Psoas muscle (tissue), 8 donors: Measurements from ENCODE around the gene RALGDS. TPM values are rescaled to one million over a fixed set of nuclear protein-coding genes. Genes with fewer than 3 reads are reported as not detected.

Experiments used
- ATAC-seq, 4 donors: fragments of 200-7000 bp; cut with Tn5 transposase; one replicate each; pipeline ENCODE4 v1.9.1; 2020; ENCODE audit warnings: moderate library complexity in 3 of 4, mild to moderate bottlenecking in 2 of 4
- DNase-seq, 2 donors: peaks; one replicate each; pipeline ENCODE4 v3.0.0-alpha.2; 2020
- H3K27ac ChIP-seq: fragments of 200-600 bp; one replicate; pipeline ENCODE4 v1.8.0; 2022
- H3K27me3 ChIP-seq, 3 donors: fragments of 200-600 bp in 1 of 3; one replicate each; pipeline versions ENCODE4 v1.6.1 to v1.8.0; 2013 to 2022; ENCODE audit warnings: low read length in 2 of 3, mild to moderate bottlenecking in 2 of 3, moderate library complexity in 1 of 3; ENCODE audit not compliant: insufficient read depth in 3 of 3
- H3K36me3 ChIP-seq, 2 donors: fragments of 200-600 bp in 1 of 2; one replicate each; pipeline versions ENCODE4 v1.6.1 to v1.8.0; 2013 to 2022; ENCODE audit warnings: low read depth in 1 of 2, mild to moderate bottlenecking in 1 of 2, moderate library complexity in 1 of 2; ENCODE audit not compliant: insufficient read depth in 1 of 2
- H3K4me1 ChIP-seq: fragments of 200-600 bp; one replicate; pipeline ENCODE4 v1.8.0; 2022
- H3K4me3 ChIP-seq: fragments of 200-600 bp; one replicate; pipeline ENCODE4 v1.8.0; 2022; ENCODE audit warnings: mild to moderate bottlenecking
- H3K9me3 ChIP-seq: fragments of 200-600 bp; one replicate; pipeline ENCODE4 v1.8.0; 2022
- CTCF ChIP-seq: fragments of 200-600 bp; IDR thresholded peaks from one replicate; pipeline ENCODE4 v1.8.0; 2022; ENCODE audit warnings: antibody characterized with exemption
- WGBS, 3 donors: extraction: QIAGEN DNeasy Blood & Tissue Kit; methylation state at CpG; one replicate each; pipeline versions ENCODE4 v1.1.6 to v1.1.7; 2013; 5-methylcytosine and 5-hydroxymethylcytosine counted together
- intact Hi-C, 2 donors: fragments of 100-400 bp; cut with DNase I; formaldehyde crosslinking; loops; one replicate each; pipeline versions ENCODE4 v1.11.0 to v1.14.2; 2022
- polyA plus RNA-seq, 3 donors: library from polyadenylated mRNA; stranded (reverse); fragments of 200-250 nt; gene quantifications; one replicate each; pipeline ENCODE4 v1.2.3, GENCODE V29; 2013
- total RNA-seq, 4 donors: library from RNA; stranded (reverse); fragmentation: NEBNext Ultra II Directional in 2 of 4; extraction: Animal tissue kit (Norgen Biotek cat#: 25700) in 2 of 4; gene quantifications; one replicate each; pipeline versions ENCODE4 v1.2.1 to v1.2.4, GENCODE V29; 2021 to 2023
- donor health status: healthy with polysubstance abuse.
- donor health status: DM: no; HTN: no; CAD: no; lungs with moderate emphysema.
- donor health status: Bipolar disorder and iron deficiency.
- donor health status: healthy.
- donor health status: DM: yes; HTN: yes; CAD: no.
- donor health status: DM: no; HTN: no; CAD: no.
- donor health status: DM: no; HTN: no; CAD: no.
- donor health status: DM: yes; HTN: yes; CAD: no.

Gene RALGDS
- total and polyA plus RNA-seq, 7 donors, result 12.3 to 64.6 (median 20.5) TPM

DNA sequence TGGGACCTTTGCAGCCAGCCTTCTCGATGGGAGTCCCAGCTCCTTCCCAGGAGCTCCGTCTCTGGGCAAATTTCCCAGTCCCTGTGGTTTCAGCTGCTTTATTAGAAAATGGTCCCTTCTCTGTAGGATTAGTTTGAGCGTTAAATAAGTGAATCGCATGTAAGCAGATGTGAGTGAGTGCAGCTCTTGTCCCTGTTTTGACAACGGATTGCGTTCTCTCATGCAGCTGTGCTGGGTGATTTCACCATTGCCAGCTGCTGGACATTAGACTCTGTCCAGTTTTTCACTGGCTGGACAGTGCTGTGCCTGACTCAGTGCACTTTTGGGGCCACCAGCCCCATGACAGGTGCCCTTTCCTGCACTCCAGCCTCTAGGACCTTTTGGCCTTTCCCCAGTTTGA is 70.9 kb downstream of the RALGDS start:
- Histone ChIP-seq H3K9me3 (no peaks in the 10 kb centered on the region), H3K4me3 (no peak overlapping the region), H3K4me1 (peaks cover 2% of the 10 kb centered on the region), H3K27ac (no peak overlapping the region), H3K27me3 (no peaks in the 10 kb centered on the region), H3K36me3 (peaks cover 0 to 85% of the 10 kb centered on the region in 2 donors)
- intact Hi-C loops, result loop anchor here in 1 of 2 donors (5.0 kb wide), 1 partner anchor 57 kb away; no protein-coding TSS in a partner anchor
- WGBS, 3 donors, result 49 to 64% (median 60%) methylated on average over 6 of the region's 6 CpGs
- no peak for TF ChIP-seq CTCF
- DNase-seq (peak in 1 of 2 donors; percentile 53), ATAC-seq (no peak)

DNA sequence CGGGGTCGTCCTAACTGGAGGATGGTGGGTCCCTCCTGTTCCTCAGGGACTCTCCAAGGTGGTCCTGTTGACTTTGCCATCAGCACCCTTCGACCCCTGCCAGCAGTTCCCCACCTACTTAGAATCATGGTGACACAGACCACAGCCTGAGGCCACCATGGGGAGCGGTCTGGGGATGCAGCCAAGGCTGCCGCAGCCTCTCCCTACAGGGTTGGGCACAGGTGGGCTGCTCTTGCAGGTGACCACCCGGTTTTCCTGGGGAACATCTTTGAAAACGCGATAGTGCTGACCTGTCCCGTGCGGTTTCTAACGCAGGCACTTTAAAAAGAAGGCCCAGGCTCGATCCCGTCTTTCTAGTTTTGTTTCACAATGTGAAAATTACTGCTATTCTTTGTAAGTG is 72.0 kb downstream of the RALGDS start:
- intact Hi-C loops, result loop anchor here in 1 of 2 donors (2.0 to 10.0 kb wide), 2 partner anchors 98 to 286 kb away; partner anchors contain the start of gene SURF6
- Histone ChIP-seq H3K27ac (no peak overlapping the region), H3K36me3 (peaks cover 0 to 87% of the 10 kb centered on the region in 2 donors), H3K9me3 (no peaks in the 10 kb centered on the region), H3K4me3 (no peak overlapping the region), H3K4me1 (no peaks in the 10 kb centered on the region), H3K27me3 (no peaks in the 10 kb centered on the region)
- DNase-seq, result no peak
- ATAC-seq, result no peak
- TF ChIP-seq CTCF, result no peak
- WGBS, 3 donors, result 91 to 93% (median 93%) methylated on average over 13 of the region's 13 CpGs

DNA sequence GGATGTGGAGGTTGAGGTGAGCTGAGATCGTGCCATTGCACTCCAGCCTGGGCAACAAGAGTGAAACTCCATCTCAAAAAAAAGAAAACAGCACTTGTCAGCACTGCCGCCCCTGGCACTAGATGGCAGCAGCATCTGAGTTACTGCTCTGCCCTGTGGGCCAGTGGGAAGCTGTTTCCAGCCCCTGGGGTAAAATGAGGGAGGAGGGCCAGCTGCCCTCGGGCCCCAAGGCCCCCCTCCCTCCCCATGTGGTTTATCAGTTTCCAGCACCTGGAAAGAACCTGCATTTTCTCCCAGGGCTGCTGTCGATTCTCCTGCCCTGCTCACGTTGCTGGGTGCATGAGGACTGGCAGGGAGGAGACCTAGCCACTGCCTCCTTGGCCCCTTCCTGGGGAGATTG is 72.4 kb downstream of the RALGDS start:
- no peaks in the 10 kb centered on the region for H3K27me3 ChIP-seq

More for the DNA sequence above, 72.4 kb downstream of the RALGDS start:
- intact Hi-C loops, result loop anchor here in 1 of 2 donors (2.0 to 10.0 kb wide), 2 partner anchors 98 to 286 kb away; partner anchors contain the start of gene SURF6
- peak; percentile 31 for TF ChIP-seq CTCF
- ATAC-seq (peak; percentile 56 to 68 (median 61)), DNase-seq (no peak)
- Histone ChIP-seq H3K4me3 (no peak overlapping the region), H3K36me3 (peaks cover 0 to 87% of the 10 kb centered on the region in 2 donors), H3K9me3 (no peaks in the 10 kb centered on the region), H3K27ac (no peak overlapping the region), H3K4me1 (no peaks in the 10 kb centered on the region)
- WGBS, 3 donors, result 26 to 39% (median 30%) methylated on average over 5 of the region's 5 CpGs

Other genes starting within 250 kb of the RALGDS start
- not detected for gene AK8, start 243.0 kb downstream of the RALGDS start, total RNA-seq
- gene AK8, start 243.0 kb downstream of the RALGDS start, polyA plus RNA-seq, result under 1 TPM in 1 of 3 donors, not detected in 2; 0.10 TPM
- 1 to 10 TPM; 1.1 to 3.6 (median 1.5) TPM for gene SPACA9, start 242.3 kb downstream of the RALGDS start, total RNA-seq
- under 1 TPM; 0.64 to 0.91 (median 0.76) TPM for gene SPACA9, start 242.3 kb downstream of the RALGDS start, polyA plus RNA-seq
- gene TSC1, start 176.6 kb downstream of the RALGDS start, total RNA-seq, result 10 to 100 TPM; 20.8 to 38.4 (median 30.0) TPM
- gene TSC1, start 176.6 kb downstream of the RALGDS start, polyA plus RNA-seq, result 10 to 100 TPM; 13.1 to 33.7 (median 13.3) TPM
- not detected for gene GFI1B, start 142.5 kb downstream of the RALGDS start, total RNA-seq
- gene GFI1B, start 142.5 kb downstream of the RALGDS start, polyA plus RNA-seq, result under 1 TPM; 0.07 to 0.14 (median 0.12) TPM
- 10 to 100 TPM; 34.6 to 45.8 (median 42.2) TPM for gene GTF3C5, start 90.2 kb downstream of the RALGDS start, total RNA-seq
- 10 to 100 TPM; 42.7 to 70.8 (median 50.4) TPM for gene GTF3C5, start 90.2 kb downstream of the RALGDS start, polyA plus RNA-seq
- 1 to 10 TPM in 1 of 4 donors, under 1 TPM in 3; 0.34 to 2.0 (median 0.63) TPM for gene CEL, start 59.3 kb downstream of the RALGDS start, total RNA-seq
- under 1 TPM; 0.10 to 0.61 (median 0.21) TPM for gene CEL, start 59.3 kb downstream of the RALGDS start, polyA plus RNA-seq
- gene GBGT1, start 42.7 kb upstream of the RALGDS start, total RNA-seq, result 1 to 10 TPM; 2.0 to 4.4 (median 3.3) TPM
- 1 to 10 TPM; 1.6 to 2.9 (median 2.7) TPM for gene GBGT1, start 42.7 kb upstream of the RALGDS start, polyA plus RNA-seq
- gene OBP2B, start 88.0 kb upstream of the RALGDS start, total RNA-seq, result not detected
- not detected for gene OBP2B, start 88.0 kb upstream of the RALGDS start, polyA plus RNA-seq
- gene ABO, start 154.0 kb upstream of the RALGDS start, total RNA-seq, result under 1 TPM; 0.37 to 0.86 (median 0.72) TPM
- under 1 TPM; 0.03 to 0.51 (median 0.14) TPM for gene ABO, start 154.0 kb upstream of the RALGDS start, polyA plus RNA-seq
- 10 to 100 TPM; 11.4 to 27.3 (median 16.0) TPM for gene SURF6, start 214.9 kb upstream of the RALGDS start, total RNA-seq
- gene SURF6, start 214.9 kb upstream of the RALGDS start, polyA plus RNA-seq, result 10 to 100 TPM; 27.7 to 43.0 (median 36.3) TPM
- 10 to 100 TPM in 2 of 4 donors, 1 to 10 TPM in 2; 7.5 to 14.4 (median 10.6) TPM for gene MED22, start 226.9 kb upstream of the RALGDS start, total RNA-seq
- 10 to 100 TPM; 14.5 to 43.5 (median 23.4) TPM for gene MED22, start 226.9 kb upstream of the RALGDS start, polyA plus RNA-seq
- 1,000 to 10,000 TPM; 1,013 to 1,526 (median 1,062) TPM for gene RPL7A, start 227.0 kb upstream of the RALGDS start, total RNA-seq
- gene RPL7A, start 227.0 kb upstream of the RALGDS start, polyA plus RNA-seq, result 1,000 to 10,000 TPM; 1,923 to 3,403 (median 2,177) TPM
- gene SURF1, start 235.2 kb upstream of the RALGDS start, total RNA-seq, result 10 to 100 TPM; 27.7 to 54.9 (median 45.5) TPM
- 100 to 1,000 TPM in 1 of 3 donors, 10 to 100 TPM in 2; 63.1 to 127 (median 77.0) TPM for gene SURF1, start 235.2 kb upstream of the RALGDS start, polyA plus RNA-seq
- 10 to 100 TPM; 10.9 to 13.8 (median 13.3) TPM for gene SURF2, start 235.3 kb upstream of the RALGDS start, total RNA-seq
- gene SURF2, start 235.3 kb upstream of the RALGDS start, polyA plus RNA-seq, result 10 to 100 TPM; 19.7 to 50.6 (median 38.7) TPM